ENCODE results near the gene CNTNAP4.

DNA sequence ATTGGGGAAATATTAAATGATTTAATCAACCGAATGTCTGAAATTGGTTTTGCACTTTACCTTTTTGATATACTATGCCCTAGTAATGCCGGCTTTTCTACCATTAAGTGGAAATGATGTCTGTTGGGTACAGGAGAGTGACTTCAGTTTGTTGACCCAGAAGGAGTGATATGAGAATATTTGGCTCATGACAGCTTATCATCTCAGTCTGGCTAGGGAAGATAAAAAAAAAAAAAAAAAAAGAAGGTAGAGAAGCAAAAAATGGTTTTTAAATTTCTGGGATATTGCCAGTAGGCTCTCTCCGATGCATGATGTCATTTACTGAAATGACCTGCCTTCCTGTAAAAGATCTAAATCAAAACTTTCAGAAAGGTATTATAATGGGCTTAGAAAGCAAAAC, 69.0 kb downstream of the CNTNAP4 start:
- TF ChIP-seq CTCF (IDR thresholded peaks at IDR 0.05; ENCODE audit: low read depth, low read length, missing input control) (no peak), HNF4A (conservative IDR thresholded peaks at IDR 0.05) (no peak), EGR1 (IDR thresholded peaks at IDR 0.05; ENCODE audit: low read depth in 2 of 2) (no peak), YY1 (IDR thresholded peaks at IDR 0.05) (no peak)
- TF ChIP-seq, protein P1, sequence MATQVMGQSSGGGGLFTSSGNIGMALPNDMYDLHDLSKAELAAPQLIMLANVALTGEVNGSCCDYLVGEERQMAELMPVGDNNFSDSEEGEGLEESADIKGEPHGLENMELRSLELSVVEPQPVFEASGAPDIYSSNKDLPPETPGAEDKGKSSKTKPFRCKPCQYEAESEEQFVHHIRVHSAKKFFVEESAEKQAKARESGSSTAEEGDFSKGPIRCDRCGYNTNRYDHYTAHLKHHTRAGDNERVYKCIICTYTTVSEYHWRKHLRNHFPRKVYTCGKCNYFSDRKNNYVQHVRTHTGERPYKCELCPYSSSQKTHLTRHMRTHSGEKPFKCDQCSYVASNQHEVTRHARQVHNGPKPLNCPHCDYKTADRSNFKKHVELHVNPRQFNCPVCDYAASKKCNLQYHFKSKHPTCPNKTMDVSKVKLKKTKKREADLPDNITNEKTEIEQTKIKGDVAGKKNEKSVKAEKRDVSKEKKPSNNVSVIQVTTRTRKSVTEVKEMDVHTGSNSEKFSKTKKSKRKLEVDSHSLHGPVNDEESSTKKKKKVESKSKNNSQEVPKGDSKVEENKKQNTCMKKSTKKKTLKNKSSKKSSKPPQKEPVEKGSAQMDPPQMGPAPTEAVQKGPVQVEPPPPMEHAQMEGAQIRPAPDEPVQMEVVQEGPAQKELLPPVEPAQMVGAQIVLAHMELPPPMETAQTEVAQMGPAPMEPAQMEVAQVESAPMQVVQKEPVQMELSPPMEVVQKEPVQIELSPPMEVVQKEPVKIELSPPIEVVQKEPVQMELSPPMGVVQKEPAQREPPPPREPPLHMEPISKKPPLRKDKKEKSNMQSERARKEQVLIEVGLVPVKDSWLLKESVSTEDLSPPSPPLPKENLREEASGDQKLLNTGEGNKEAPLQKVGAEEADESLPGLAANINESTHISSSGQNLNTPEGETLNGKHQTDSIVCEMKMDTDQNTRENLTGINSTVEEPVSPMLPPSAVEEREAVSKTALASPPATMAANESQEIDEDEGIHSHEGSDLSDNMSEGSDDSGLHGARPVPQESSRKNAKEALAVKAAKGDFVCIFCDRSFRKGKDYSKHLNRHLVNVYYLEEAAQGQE (IDR thresholded peaks at IDR 0.05) = no peak

Data from liver (tissue), 3 donors.